Skeletal muscle cell (primary cell): ENCODE data around the gene MMEL1.
A peak's percentile ranks its signal among the peaks of the same experiment; 100 is the strongest.
"Not testable (repeated sequence)": the region's sequence is repeated elsewhere in the genome, so short reads cannot be mapped to it uniquely, and the experiment has no call there.

ENCODE experiments used
- DNase-seq: peaks from one replicate; pipeline ENCODE4 v3.0.0-alpha.2; 2010; ENCODE audit warnings: low read depth
- H3K4me3 ChIP-seq: 2 replicates; pipeline ENCODE4 v1.5.1; 2011; ENCODE audit warnings: low read depth, mild to moderate bottlenecking, control low read depth, low read length, moderate library complexity

Gene MMEL1

DNA sequence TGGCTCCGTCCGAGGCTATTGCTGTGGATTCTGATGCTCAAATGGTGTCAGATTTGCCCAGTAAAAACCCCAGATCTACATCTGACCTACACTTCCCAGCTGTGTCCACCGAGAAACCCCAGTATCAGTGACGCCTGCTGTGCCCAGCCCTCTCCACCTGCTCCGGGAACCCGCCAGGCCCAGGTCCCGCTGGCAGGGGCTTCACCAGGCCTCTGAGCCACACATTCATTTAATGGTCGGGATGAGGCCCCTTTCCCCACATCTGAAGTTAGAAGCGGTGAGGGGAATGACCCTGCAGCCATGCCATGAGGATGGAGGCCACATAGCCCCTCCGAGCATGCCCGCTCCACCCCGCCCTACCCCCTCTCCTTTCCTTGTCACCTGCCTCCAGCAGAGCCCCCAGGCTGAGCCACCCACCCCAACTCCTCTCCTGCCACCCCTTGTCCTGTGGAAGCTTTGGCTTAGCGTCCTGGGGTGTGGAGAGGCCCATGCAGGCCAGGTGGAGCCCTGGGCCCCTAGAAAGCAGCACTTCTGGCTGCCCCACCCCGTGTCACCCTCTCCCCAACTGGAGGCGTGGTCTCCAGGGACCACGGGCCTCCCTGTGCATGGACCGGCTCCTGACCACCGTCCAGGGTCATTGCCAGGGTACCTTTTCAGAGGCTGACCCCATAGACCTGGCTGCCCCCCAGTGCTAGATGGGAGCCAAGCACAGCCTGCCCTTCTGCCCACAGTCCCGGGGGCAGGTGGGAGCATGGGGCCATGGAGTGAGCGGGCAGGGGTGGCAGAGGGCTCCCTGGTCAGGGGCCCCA lies 68.6 kb downstream of the MMEL1 start:
- H3K4me3 ChIP-seq: no peak overlapping the region
- no peak for DNase-seq

DNA sequence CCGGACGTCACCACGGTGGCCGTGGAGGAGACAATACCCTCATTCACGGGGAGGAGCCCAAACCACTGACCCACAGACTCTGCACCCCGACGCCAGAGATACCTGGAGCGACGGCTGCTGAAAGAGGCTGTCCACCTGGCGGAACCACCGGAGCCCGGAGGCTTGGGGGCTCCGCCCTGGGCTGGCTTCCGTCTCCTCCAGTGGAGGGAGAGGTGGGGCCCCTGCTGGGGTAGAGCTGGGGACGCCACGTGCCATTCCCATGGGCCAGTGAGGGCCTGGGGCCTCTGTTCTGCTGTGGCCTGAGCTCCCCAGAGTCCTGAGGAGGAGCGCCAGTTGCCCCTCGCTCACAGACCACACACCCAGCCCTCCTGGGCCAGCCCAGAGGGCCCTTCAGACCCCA lies 69.6 kb downstream of the MMEL1 start:
- H3K4me3 ChIP-seq: no peak overlapping the region
- no peak for DNase-seq

DNA sequence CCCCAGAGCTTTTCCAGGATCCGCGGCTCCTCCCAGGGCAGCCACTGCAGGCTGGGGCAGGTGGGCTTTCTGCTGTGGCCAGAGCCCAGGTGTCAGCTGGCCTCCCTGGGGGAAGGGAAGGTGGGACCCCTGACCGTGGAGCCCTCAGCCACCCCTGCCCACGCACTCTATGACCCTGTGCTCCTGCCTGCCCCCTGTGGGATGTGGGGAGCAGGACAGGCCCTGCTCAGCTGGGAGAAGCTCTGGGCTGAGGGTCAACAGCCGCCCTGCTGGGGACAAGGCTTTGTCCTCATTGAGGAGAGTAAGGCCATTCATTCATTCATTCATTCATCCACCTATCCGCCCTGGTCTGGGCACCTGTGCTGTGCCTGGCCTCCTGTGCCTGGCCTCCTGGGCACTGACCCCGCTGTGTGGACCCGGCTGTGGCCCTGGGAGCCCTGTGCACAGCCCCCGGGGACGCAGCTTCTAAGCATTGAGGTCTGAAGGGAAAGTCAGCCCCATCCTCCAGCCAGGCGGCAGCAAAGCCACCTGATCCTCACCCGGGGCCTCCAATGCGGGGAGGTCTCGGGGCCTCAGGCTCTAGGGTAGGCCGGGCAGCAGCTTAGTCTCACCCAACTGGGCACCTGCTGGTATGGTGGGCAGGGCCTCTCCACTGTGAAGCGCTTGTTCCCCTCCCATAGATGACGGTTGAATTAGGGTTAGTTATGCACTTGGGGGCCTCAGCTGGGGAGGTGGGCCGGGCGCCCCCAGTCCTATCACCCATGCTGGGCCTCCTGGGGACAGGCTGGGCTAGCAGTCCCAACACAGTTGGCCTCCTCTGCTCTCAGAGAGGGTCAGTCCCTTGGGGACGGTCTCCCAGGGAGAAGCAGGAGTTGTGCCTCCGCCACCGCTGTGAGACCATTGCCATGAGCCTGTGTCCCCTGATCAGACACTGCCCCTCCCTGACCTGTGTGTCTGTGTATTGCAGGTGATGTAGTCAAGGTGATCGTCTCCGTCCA lies 70.6 kb downstream of the MMEL1 start:
- DNase-seq: no peak
- H3K4me3 ChIP-seq: no peak overlapping the region

DNA sequence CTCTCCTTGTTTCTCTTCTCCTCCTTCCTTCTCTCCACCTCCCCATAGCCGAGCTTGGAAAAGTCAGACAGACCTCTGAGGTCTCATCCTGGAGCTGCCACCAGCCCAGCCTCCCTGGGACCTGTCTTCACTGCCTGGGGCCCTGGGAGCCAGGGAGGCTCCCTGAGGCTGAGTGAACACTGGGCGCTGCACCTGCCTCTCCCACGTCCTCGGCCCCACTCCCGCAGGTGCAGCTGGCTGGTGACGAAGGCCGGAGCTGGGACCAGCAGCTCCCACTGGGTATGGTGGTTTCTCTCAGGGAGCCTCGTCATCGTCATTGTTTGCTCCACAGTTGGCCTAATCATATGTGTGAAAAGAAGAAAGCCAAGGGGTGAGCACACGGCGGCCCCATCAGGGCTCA lies 71.4 kb downstream of the MMEL1 start:
- H3K4me3 ChIP-seq: no peak overlapping the region
- DNase-seq: no peak

DNA sequence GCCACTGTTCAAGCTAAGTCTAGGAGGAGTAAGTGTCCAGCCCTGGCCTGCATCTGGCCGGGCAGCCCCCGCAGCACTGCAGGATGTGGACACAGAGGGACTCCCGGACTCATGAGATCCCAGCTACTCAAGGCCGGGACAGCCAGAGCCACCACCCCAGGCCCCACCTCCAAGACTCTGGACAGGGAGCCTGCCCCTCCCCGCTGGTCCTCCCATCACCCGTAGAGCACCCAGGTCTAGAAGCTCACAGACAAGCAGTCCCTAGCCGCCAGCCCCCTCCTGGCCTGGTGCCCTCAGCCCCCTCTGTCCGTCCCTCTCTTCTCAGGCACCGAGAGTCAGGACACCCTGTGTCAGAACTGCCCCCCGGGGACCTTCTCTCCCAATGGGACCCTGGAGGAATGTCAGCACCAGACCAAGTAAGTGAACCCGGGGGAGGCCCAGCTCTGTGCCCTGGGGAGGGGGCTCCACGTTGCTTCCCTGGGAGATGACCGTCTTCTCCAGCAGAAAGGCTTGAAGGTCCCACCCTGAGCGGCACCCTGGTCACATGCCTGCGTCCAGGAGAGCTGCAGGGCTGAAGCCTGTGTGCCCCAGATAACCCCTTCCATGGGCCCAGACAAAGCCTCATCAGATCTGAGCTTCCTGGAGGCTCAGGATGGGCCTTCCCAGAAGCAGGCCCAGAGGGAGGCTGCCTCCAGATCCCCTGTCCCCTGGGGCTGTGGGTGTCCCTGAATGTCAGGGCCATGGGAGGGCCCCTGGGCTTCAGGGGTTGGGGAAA lies 72.3 kb downstream of the MMEL1 start:
- DNase-seq: no peak
- no peak overlapping the region for H3K4me3 ChIP-seq

DNA sequence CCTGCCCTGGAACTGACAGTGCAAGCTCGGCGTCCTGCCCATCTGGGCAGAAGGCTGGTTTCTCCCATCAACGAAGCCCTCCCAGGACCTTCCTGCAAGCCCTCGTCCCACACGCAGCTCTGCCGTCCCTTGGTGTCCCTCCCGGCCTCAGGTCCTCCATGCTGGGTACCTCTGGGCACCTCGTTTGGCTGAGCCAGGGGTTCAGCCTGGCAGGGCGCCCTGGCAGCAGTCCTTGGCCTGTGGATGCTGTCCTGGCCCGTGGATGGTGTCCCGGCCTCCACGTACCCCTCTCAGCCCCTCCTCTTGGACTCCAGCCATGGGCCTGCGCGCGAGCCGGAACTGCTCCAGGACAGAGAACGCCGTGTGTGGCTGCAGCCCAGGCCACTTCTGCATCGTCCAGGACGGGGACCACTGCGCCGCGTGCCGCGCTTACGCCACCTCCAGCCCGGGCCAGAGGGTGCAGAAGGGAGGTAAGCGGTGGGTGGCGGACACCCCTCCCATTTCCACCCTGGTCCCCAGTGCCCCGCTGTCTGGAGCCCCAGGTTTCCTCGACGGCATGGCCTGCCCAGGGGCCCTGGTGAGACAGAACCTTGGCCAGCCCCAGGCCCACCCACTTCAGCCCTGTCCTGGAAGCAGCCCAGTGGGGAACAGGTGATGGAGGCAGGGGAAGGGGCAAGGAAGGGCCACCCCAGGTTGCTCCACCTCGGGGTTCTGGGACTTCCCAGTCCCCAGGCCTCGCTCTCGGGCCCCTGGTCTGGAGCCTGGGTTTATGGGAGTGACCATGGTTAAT lies 73.1 kb downstream of the MMEL1 start:
- H3K4me3 ChIP-seq: no peak overlapping the region
- DNase-seq: no peak

DNA sequence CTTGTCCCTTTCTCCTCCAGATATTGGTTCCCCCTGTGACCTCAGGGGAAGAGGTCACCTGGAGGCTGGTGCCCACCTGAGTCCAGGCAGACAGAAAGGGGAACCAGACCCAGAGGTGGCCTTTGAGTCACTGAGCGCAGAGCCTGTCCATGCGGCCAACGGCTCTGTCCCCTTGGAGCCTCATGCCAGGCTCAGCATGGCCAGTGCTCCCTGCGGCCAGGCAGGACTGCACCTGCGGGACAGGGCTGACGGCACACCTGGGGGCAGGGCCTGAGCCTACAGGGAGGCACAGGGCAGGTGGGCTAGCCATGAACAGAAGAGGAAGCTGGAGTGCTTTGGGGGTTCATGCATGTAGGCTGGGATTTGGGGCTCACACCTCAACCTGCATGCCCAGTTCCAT lies 74.0 kb downstream of the MMEL1 start:
- DNase-seq: no peak
- H3K4me3 ChIP-seq: no peak overlapping the region

DNA sequence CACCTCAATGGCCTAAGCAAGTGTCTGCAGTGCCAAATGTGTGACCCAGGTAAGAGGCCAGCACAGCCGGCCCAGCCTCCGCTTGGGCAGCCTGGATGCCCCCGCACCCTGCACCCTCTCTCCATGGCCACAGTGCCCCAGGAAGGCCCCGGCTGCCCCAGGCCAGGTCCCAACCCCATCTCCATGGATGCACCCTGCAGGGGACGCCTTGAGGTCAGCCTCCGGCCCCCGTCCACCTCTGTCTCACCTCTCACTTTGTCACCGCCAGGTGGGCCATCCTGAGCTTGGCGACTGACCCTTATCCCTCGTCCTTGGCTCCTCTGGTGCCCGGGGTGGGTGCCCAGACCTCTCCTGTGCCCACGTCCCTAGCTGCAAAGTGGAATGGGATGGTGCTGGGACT lies 74.4 kb downstream of the MMEL1 start:
- no peak for DNase-seq
- H3K4me3 ChIP-seq: no peak overlapping the region

DNA sequence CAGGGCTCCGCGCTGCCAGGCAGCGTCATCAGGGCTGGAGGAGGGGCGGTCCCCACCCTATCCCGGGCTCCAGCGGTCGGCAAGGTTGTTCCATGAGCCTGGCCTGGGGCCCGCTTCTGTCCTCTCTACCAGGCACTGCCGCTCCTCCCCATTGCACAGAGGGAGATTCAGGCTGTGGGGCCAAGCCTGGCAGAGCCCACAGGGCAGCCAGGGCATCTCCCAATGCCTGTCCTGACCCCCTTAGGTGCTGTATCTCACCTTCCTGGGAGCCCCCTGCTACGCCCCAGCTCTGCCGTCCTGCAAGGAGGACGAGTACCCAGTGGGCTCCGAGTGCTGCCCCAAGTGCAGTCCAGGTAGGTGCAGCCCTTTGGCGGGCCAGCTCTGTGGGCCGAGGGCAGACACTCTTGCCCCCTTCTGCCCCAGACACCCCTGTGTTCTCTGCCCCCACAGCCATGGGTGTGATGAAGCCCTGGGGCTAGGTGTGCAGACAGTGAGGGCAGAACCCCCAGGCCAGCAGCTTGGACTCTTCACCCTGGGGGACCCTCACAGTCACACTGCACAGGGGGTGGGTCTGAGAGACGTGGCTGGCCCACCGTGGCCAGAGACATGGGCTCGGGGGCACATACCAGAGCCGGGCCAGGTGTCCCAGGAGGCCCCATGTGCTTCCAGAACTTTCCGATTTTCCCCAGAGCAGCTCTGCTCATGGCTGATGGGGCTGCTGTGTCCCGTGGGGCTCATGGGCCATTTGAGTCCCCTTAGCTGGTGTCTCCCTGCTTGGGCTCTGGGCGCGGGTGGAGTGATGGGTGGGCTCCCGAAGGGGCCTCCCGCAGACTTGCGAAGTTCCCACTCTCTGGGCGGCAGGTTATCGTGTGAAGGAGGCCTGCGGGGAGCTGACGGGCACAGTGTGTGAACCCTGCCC lies 75.1 kb downstream of the MMEL1 start:
- DNase-seq: no peak

DNA sequence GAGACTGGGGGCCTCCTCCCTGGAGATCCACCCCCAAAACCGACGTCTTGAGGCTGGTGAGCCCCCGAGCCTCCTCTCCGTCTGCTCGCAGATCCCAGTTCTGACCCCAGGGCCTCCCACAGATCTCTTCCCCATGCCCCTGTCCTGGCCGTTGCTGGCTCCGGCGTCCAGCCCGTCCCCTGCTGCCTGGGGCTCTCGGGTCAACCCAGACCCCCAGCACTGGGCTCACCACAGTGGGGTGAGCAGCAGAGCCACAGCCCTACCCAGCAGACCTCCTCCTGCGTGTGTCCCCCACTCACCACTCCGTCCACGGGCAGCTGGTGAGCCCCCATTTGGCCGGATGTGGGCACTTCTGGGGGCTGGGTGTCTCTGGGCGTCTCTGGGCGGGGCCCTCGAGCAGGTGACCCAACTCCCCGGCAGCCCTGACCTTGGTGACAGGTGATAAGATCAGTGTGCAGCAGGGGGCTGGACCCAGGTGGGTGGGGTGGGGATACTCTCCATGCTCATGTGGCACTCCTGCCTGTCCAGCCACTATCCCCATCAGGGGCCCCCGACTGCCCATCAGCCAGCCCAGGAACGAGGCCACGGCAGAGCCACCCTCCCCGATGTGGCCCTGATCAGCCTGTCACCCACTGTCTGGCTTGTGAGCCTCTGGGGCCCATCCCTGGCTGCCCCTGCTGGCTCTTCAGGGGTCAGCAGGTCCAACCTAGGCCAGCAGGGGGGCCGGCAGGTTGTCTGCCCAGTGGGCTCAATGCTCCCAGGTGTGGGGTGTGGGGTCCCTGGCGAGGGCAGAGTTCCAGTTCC lies 75.9 kb downstream of the MMEL1 start:
- DNase-seq: no peak
- peak overlapping the region; percentile 44 for H3K4me3 ChIP-seq

More for the DNA sequence above, 75.1 kb downstream of the MMEL1 start:
- H3K4me3 ChIP-seq: no peak overlapping the region

DNA sequence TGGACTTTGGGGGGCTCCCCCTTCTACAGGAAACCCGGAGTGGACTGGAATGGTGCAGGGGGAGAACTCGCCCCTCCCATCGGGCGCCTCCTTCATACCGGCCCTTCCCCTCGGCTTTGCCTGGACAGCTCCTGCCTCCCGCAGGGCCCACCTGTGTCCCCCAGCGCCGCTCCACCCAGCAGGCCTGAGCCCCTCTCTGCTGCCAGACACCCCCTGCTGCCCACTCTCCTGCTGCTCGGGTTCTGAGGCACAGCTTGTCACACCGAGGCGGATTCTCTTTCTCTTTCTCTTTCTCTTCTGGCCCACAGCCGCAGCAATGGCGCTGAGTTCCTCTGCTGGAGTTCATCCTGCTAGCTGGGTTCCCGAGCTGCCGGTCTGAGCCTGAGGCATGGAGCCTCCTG lies 76.5 kb downstream of the MMEL1 start, which contains the start of gene TNFRSF14:
TSS of gene TNFRSF14 (plus strand) at position 95 of the 401 bp plus-strand sequence. CDS start at position 389, 294 bp downstream.
- H3K4me3 ChIP-seq: peak within 1 kb of the TSS; percentile 44
- no peak for DNase-seq

DNA sequence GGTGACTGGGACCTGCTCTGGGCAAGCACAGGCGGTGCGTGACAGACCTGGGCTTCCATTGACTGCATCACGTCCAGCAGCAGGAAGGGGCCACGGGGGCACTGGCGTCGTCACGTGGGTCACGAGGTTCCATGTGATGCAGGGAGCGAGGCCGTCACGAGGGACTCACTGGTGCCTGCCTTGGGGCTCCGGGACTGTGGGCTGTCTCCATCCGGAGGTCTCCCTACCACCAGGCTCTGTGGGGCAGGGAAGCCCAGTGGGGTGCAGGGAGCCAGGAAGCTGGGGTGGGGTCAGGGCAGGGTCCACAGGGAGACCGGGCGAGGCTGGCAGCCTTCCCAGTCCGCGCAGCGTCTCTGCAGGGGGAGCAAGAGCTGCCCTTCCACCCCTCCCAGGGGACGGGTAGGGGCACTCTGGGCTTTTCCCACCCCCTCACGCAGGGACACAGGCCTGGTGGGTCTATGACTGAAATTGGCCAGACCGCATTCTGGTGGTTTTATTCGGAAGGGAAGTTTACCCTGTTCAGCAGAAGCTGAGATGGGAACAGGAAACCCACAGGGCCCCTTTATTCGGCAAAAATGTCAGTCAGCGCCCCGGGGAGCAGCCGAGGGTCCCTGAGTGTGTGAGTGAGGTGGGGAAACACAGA lies 77.1 kb downstream of the MMEL1 start:
- peak overlapping the region; percentile 44 for H3K4me3 ChIP-seq
- no peak for DNase-seq

DNA sequence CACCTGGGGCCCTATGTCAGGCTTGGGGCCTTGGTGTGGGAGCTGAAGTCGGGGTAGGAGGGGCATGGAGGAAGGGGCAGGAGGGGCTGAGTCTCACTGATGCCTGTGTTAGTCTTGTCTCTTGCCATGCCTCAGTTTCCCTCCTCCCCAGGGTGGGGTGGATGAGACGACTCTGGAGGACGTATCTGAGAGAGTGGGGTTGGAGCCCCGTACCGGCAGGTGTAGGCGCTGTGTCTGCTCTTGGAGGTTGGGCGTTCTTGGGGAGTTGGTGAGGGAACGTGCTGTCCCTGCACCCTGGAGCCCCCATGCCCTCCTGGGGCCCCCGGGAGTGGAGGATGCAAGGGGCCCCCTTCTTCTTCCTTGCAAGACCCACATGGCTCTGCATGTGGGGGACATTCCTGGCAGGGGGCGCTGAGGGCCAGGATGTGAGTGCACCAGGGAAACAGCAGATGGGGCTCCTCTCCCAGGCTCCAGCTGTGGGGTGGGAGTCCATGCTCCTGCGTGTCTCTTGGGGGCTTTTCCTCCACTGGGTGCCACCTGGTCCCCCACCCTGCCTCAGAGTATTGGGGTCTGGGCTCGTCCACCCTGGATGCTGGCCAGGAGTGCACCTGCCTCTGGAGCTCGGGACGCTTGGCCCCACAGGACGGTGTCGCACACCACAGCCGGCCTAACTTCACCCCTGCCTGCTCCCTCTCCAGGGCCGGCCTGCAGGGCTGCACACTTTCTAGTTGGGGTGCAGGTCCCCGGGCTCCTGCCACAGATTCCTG lies 78.0 kb downstream of the MMEL1 start:
- no peak for DNase-seq
- H3K4me3 ChIP-seq: no peak overlapping the region

DNA sequence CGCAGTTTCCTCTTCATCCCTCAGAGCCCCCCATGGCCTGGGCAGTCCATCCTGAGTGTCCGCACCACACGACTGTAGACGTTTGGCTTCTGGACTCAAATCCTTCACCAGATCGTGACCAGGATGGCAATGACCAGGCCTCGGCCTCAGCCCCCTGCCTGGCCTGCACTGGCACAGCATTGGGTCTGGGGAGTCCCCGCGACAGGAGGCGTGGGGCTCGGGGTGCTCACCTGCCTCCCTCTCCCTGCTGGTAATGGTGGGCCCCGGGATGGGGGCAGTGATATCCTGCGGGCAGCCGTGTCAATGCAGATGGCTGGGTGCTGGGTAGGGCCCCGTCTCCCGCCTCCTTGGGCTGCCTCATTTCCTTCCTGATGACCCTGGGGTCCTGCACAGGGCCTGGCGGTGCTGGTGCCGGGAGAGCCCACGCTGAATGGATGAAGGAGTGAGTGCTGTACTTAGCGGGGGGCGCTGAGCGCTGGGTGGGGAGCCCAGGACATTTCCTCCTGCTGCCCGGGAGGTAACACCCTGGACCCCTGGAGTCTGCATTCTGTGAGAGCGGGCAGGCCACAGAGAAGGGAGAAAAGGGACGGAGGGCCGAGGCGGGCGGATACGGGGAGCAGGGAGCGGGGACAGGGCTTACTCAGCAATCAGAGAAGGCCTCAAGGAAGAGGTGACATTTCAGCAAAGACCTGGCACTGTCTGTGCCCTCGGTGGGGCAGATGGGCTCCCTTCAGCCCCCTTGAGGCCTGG lies 78.8 kb downstream of the MMEL1 start:
- no peak overlapping the region for H3K4me3 ChIP-seq
- no peak for DNase-seq

DNA sequence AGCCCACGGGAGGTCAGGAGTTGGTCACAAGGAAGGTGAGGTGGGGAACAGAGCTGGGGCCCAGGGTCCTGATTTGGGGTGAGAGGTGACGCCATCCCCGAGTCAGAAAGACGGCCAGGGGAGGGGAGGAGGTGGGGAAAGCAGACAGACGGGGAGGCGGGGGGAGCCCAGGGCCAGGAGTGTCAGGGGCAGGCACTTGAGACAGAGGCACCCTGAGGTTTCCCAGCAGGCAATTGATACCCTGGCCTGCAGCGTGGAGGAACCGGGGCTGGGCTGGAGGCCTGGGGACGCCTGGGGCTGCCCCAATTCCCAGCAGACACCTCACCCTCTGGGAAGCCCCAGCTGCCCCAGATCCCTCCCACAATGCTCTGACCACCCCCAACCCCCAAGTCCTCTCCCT lies 79.7 kb downstream of the MMEL1 start:
- H3K4me3 ChIP-seq: not testable (repeated sequence)

More for the DNA sequence above, 79.7 kb downstream of the MMEL1 start:
- DNase-seq: not testable (repeated sequence)
